Measurements from ENCODE around the gene GSS. TPM values are rescaled to one million over a fixed set of nuclear protein-coding genes. Genes with fewer than 3 reads are reported as not detected.

The GSS gene
- total RNA-seq, result 39.0 and 71.3 TPM in 2 replicates
- 55.3 and 68.8 TPM in 2 replicates for polyA plus RNA-seq
- 51.2 and 69.6 TPM in 2 replicates for polyA plus RNA-seq (2012)
- polyA minus RNA-seq (ENCODE audit: low replicate concordance), result 67.0 and 80.5 TPM in 2 replicates

DNA sequence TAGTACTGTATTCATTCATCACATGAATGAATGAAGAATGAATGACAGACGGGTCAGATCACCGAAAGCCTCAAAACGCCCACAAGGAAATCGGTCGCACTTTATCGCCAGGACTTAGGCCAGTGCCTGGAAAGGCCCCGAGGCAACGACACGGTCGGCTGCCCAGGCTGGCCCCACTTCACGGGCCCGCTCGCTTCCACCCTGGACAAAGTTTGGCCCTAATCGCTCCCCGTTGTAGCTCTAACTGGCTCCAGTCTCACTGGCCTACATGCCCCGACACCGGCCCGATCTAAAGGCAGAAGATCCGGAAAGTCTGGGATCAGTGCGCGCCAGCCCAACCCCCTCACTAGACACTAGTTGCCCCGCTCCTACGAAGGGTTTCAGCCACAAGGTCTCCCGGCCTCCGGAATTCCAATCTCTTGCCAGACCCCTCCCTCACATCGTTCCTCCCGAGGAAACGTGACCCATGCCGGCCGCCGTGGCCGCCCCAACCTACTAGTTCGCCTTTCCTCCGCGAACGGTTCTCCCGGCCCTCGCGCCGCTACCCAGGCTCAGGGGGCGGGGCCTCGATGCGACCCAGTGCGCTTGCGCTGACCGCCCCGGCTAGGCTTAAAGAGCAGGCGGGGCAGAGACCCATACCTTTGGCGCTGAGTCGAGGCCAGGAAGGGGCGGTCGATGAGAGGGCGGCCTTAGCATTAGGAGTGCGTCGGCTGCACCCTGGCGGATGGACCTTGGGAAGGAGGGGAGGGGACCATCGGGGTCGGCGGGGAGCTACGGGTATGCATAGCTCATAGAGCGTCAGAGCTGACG is at the start of gene GSS, which contains the start of gene MYH7B:
GSS (minus strand) TSS at position 576 of the 810 bp plus-strand sequence. CDS start 3,954 bp downstream, outside the sequence.
MYH7B (plus strand) TSS at position 638 of the 810 bp plus-strand sequence. CDS start 22,138 bp downstream, outside the sequence.
- Histone ChIP-seq H3K4me3 (replicated peaks in 1 of 4; ENCODE audit: control extremely low read depth in 1 of 4, insufficient read depth in 1 of 4, low read depth in 3 of 4, low read length in 4 of 4) (peak within 1 kb of the TSS; percentile 76 to 92 (median 84)), H3K27me3 (ENCODE audit: control insufficient read depth, insufficient read depth, low read length) (no peaks in the 10 kb centered on the region), H3K4me1 (ENCODE audit: control insufficient read depth, extremely low read depth, insufficient read depth, low read length) (peaks cover 4% of the 10 kb centered on the region), H3K36me3 (ENCODE audit: control insufficient read depth, insufficient read depth, low read length) (no peaks in the 10 kb centered on the region), H2AFZ (ENCODE audit: low read length) (peak within 1 kb of the TSS; percentile 89), H3K9me3 (ENCODE audit: control insufficient read depth, insufficient read depth, low read depth, low read length) (no peaks in the 10 kb centered on the region), H4K20me1 (ENCODE audit: control insufficient read depth, extremely low read depth, insufficient read depth, low read length) (no peaks in the 10 kb centered on the region), H3K79me2 (ENCODE audit: control insufficient read depth, insufficient read depth, low read length) (peaks cover 7% of the 10 kb centered on the region), H3K4me2 (ENCODE audit: extremely low read depth, insufficient read depth, low read length) (peak within 1 kb of the TSS; percentile 99), H3K9ac (ENCODE audit: insufficient read depth, low read length) (peak within 1 kb of the TSS; percentile 86), H3K27ac (ENCODE audit: insufficient read depth, low read length) (peak within 1 kb of the TSS; percentile 90)
- TF ChIP-seq, protein P1, sequence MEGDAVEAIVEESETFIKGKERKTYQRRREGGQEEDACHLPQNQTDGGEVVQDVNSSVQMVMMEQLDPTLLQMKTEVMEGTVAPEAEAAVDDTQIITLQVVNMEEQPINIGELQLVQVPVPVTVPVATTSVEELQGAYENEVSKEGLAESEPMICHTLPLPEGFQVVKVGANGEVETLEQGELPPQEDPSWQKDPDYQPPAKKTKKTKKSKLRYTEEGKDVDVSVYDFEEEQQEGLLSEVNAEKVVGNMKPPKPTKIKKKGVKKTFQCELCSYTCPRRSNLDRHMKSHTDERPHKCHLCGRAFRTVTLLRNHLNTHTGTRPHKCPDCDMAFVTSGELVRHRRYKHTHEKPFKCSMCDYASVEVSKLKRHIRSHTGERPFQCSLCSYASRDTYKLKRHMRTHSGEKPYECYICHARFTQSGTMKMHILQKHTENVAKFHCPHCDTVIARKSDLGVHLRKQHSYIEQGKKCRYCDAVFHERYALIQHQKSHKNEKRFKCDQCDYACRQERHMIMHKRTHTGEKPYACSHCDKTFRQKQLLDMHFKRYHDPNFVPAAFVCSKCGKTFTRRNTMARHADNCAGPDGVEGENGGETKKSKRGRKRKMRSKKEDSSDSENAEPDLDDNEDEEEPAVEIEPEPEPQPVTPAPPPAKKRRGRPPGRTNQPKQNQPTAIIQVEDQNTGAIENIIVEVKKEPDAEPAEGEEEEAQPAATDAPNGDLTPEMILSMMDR (conservative IDR thresholded peaks at IDR 0.05 in 1 of 2, IDR thresholded peaks at IDR 0.05 in 1 of 2; ENCODE audit: low read depth in 1 of 2, low read length in 2 of 2), result peak; percentile 37 to 51
- no peak for TF ChIP-seq EZH2 (IDR thresholded peaks at IDR 0.05; ENCODE audit: low read length, missing control alignments)
- DNase-seq (ENCODE audit: low read depth in 2 of 2), result peak; percentile 94 to 96

DNA sequence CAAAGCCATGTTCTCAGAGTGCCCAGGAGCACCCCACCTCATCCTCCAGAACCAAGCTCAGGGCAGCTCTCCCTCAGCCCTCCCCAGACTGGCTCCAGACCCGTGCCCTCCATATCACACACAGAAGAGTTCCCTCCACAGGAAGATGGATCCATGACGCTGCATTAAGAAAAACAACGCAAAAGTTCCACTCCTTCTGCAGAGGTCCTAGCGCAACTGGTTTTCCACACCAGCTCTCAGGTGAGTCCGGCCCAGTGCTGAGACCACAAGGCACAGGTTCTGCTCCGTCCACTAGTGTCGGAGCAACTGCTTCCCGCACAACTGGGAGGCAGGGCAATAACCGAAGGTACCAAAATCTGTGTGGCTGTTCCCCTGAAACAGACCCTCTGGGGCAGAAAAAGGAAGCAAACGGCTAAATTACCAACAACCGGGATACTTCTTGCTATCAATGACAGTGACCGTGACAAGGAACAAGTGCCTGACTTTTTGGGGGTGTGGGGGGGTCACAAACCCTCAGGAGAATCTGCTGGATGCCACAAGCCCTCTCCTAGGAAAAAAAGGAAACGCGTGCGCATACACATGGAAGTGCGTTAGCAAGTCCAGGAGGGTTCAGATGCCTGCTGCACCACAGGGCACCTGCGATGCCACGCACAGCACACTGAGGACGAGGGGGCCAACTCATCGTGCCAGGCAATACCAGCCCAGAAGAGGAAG is 49.3 kb upstream of the GSS start:
- H3K79me2 ChIP-seq (ENCODE audit: control insufficient read depth, insufficient read depth, low read length), result no peaks in the 10 kb centered on the region
- no peaks in the 10 kb centered on the region for H3K27me3 ChIP-seq (ENCODE audit: control insufficient read depth, insufficient read depth, low read length)
- TF ChIP-seq, protein P1 (conservative IDR thresholded peaks at IDR 0.05 in 1 of 2, IDR thresholded peaks at IDR 0.05 in 1 of 2; ENCODE audit: low read depth in 1 of 2, low read length in 2 of 2), result no peak
- no peak for TF ChIP-seq EZH2 (IDR thresholded peaks at IDR 0.05; ENCODE audit: low read length, missing control alignments)
- H3K9ac ChIP-seq (ENCODE audit: insufficient read depth, low read length), result no peak overlapping the region
- no peaks in the 10 kb centered on the region for H3K4me1 ChIP-seq (ENCODE audit: control insufficient read depth, extremely low read depth, insufficient read depth, low read length)
- no peak overlapping the region for H3K27ac ChIP-seq (ENCODE audit: insufficient read depth, low read length)
- no peak overlapping the region for H3K4me2 ChIP-seq (ENCODE audit: extremely low read depth, insufficient read depth, low read length)
- no peaks in the 10 kb centered on the region for H4K20me1 ChIP-seq (ENCODE audit: control insufficient read depth, extremely low read depth, insufficient read depth, low read length)
- no peak for DNase-seq (ENCODE audit: low read depth in 2 of 2)
- H3K9me3 ChIP-seq (ENCODE audit: control insufficient read depth, insufficient read depth, low read depth, low read length), result no peaks in the 10 kb centered on the region
- H3K36me3 ChIP-seq (ENCODE audit: control insufficient read depth, insufficient read depth, low read length), result peaks cover 60% of the 10 kb centered on the region
- no peak overlapping the region for H3K4me3 ChIP-seq (replicated peaks in 1 of 4; ENCODE audit: control extremely low read depth in 1 of 4, insufficient read depth in 1 of 4, low read depth in 3 of 4, low read length in 4 of 4)
- H2AFZ ChIP-seq (ENCODE audit: low read length), result no peak overlapping the region
